ENCODE results near the gene ANKS1B.

Gene ANKS1B

DNA sequence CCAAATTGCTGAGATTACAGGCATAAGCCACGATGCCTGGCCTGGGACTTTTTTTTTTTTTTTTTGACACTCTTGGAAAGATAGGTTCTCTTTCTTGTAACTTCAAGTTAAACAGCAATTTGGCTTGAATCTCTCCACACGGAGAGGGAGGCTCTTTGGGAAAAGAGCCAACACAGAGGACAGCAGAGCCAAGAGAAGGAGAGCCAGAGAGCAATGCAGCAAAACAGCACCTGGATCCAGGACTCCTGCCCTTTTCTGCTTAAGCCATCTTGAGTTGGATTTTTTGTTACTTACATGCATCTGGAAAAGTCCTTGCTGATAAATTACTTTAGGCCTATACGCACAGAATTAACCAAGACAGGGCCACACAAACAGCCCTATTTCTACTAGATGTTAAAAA lies 1162.9 kb downstream of the ANKS1B start:
- in situ Hi-C loops (cut with MboI; ENCODE audit: low pct_unique_long_range_greater_than_20kb, low sequenced_read_pairs, unreplicated experiment) = no loop called here
- no peak for DNase-seq (ENCODE audit: low spot score)
- no peak for TF ChIP-seq CTCF (IDR thresholded peaks at IDR 0.05; ENCODE audit: extremely low read depth, insufficient read depth, missing control alignments)

GRCh38 chr12:98821232-98821631 lies 1163.5 kb downstream of the ANKS1B start:
- in situ Hi-C loops (cut with MboI; ENCODE audit: low pct_unique_long_range_greater_than_20kb, low sequenced_read_pairs, unreplicated experiment) = no loop called here
- no peak for TF ChIP-seq CTCF (IDR thresholded peaks at IDR 0.05; ENCODE audit: extremely low read depth, insufficient read depth, missing control alignments)
- no peak for DNase-seq (ENCODE audit: low spot score)

- DNase-seq (ENCODE audit: low spot score) = no peak
- no peak for TF ChIP-seq CTCF (IDR thresholded peaks at IDR 0.05; ENCODE audit: extremely low read depth, insufficient read depth, missing control alignments)
- in situ Hi-C loops (cut with MboI; ENCODE audit: low pct_unique_long_range_greater_than_20kb, low sequenced_read_pairs, unreplicated experiment) = no loop called here
Observed at GRCh38 chr12:98819821-98820404, 1164.8 kb downstream of the ANKS1B start.

DNA sequence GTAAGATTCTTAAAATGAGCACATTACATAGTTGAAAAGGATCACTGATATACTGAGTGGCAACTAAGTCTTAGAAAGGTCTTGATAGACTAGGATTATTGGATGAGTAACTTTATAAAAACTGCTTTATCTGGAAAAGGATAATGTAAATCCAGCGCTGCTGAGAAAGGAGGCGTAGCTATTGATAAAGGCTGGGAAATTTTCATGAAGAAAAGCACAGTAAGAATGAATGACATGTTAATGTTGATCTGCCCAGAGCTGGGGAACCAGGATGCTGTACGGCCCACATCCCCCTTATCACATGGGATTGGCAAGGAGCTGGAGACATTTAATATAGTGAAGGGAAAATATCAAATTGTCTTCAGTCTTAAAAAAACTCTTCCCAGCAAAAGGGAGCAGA lies 1165.7 kb downstream of the ANKS1B start:
- in situ Hi-C loops (cut with MboI; ENCODE audit: low pct_unique_long_range_greater_than_20kb, low sequenced_read_pairs, unreplicated experiment) = no loop called here
- no peak for TF ChIP-seq CTCF (IDR thresholded peaks at IDR 0.05; ENCODE audit: extremely low read depth, insufficient read depth, missing control alignments)
- DNase-seq (ENCODE audit: low spot score) = no peak

GRCh38 chr12:98818239-98818638 lies 1166.5 kb downstream of the ANKS1B start:
- in situ Hi-C loops (cut with MboI; ENCODE audit: low pct_unique_long_range_greater_than_20kb, low sequenced_read_pairs, unreplicated experiment) = no loop called here
- no peak for TF ChIP-seq CTCF (IDR thresholded peaks at IDR 0.05; ENCODE audit: extremely low read depth, insufficient read depth, missing control alignments)
- no peak for DNase-seq (ENCODE audit: low spot score)

- TF ChIP-seq CTCF (IDR thresholded peaks at IDR 0.05; ENCODE audit: extremely low read depth, insufficient read depth, missing control alignments) = no peak
- in situ Hi-C loops (cut with MboI; ENCODE audit: low pct_unique_long_range_greater_than_20kb, low sequenced_read_pairs, unreplicated experiment) = no loop called here
Observed at GRCh38 chr12:98817742-98818141, 1167.0 kb downstream of the ANKS1B start.

DNA sequence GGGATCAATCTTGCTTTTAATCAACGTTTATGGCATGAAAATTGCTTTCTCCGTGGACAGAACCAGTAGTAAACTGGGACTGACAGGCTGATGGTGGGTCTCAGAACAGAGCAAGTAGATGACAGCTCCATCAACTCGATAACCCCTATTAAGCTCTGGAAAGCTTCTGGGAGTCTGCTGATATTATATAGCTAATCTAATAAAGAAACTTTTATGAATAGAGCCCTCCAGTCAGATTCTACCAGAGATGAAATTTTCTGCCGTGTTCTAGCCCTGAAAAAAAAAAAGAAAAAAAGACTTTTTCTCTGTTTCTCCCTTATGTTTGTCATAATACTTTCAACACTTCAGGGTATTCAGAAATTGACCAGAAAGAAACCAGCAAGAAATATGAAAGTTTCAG lies 1168.0 kb downstream of the ANKS1B start:
- no peak for DNase-seq (ENCODE audit: low spot score)
- no peak for TF ChIP-seq CTCF (IDR thresholded peaks at IDR 0.05; ENCODE audit: extremely low read depth, insufficient read depth, missing control alignments)
- in situ Hi-C loops (cut with MboI; ENCODE audit: low pct_unique_long_range_greater_than_20kb, low sequenced_read_pairs, unreplicated experiment) = no loop called here

More at GRCh38 chr12:98817742-98818141, 1167.0 kb downstream of the ANKS1B start:
- DNase-seq (ENCODE audit: low spot score) = no peak

All from GM13977 (cell line).